Large intestine (tissue), 3 donors: ENCODE data around the gene DYNC2I2. TPM values are rescaled to one million over a fixed set of nuclear protein-coding genes. Genes with fewer than 3 reads are reported as not detected.

Source experiments
- DNase-seq, 2 donors: peaks; one replicate each; pipeline versions ENCODE4 v3.0.0 to v3.0.0-alpha.2; 2013
- H3K27ac ChIP-seq: one replicate; pipeline ENCODE4 v1.5.1; 2013; ENCODE audit warnings: low read length
- H3K27me3 ChIP-seq: 2 replicates; pipeline ENCODE4 v1.6.1; 2013; ENCODE audit warnings: low read length; ENCODE audit not compliant: control insufficient read depth, insufficient read depth
- H3K36me3 ChIP-seq: 2 replicates; pipeline ENCODE4 v1.6.1; 2013; ENCODE audit warnings: low read length; ENCODE audit not compliant: control insufficient read depth, insufficient read depth
- H3K4me1 ChIP-seq: one replicate; pipeline ENCODE4 v1.6.1; 2013; ENCODE audit warnings: low read length; ENCODE audit not compliant: control insufficient read depth, insufficient read depth
- H3K4me3 ChIP-seq: one replicate; pipeline ENCODE4 v1.5.1; 2013; ENCODE audit warnings: low read length
- H3K9me3 ChIP-seq: one replicate; pipeline ENCODE4 v1.6.1; 2013; ENCODE audit warnings: mild to moderate bottlenecking, low read depth, low read length, moderate library complexity; ENCODE audit not compliant: control insufficient read depth
- WGBS: methylation state at CpG from one replicate; pipeline ENCODE4 v1.1.5; 2013; ENCODE audit warnings: low lambda C conversion rate; ENCODE audit not compliant: insufficient coverage; 5-methylcytosine and 5-hydroxymethylcytosine counted together
- polyA plus RNA-seq: library from polyadenylated mRNA; unstranded; fragments of 120-200 nt; gene quantifications from one replicate; pipeline ENCODE4 v1.2.1, GENCODE V29; 2013

Gene DYNC2I2
- polyA plus RNA-seq, 1 donor: 39.8 TPM

DNA sequence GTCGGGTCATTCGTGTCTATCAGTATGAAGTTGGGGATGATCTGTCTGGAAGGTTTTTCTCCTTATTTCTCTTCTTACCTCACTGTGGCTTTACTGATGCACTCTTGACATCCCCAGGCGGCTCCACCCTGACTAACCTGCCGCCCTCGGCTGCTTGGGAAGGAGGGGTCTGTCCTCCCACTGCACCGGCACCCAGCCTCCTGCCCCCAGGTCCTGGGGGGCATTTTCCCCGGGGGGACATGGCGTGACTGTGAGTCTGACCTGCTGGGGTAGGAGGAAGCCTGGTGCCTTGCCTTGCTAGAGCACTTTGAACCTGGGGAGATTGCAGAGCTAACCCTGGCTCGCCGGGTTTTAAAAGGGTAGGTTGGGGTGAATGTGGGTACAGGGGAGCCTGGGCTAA is 27.5 kb downstream of the DYNC2I2 start:
- H3K9me3 ChIP-seq: no peaks in the 10 kb centered on the region
- H3K36me3 ChIP-seq: peaks cover 95% of the 10 kb centered on the region
- no peaks in the 10 kb centered on the region for H3K4me1 ChIP-seq
- no peak for DNase-seq
- H3K27ac ChIP-seq: no peak overlapping the region
- no peaks in the 10 kb centered on the region for H3K27me3 ChIP-seq
- WGBS: no CpG with 5 or more reads among the region's 10 CpGs
- no peak overlapping the region for H3K4me3 ChIP-seq

GRCh38 chr9:128628471-128629048 is 28.1 kb downstream of the DYNC2I2 start:
- H3K4me3 ChIP-seq: no peak overlapping the region
- WGBS: no CpG with 5 or more reads among the region's 17 CpGs
- no peaks in the 10 kb centered on the region for H3K27me3 ChIP-seq
- peaks cover 92% of the 10 kb centered on the region for H3K36me3 ChIP-seq
- no peaks in the 10 kb centered on the region for H3K4me1 ChIP-seq
- no peaks in the 10 kb centered on the region for H3K9me3 ChIP-seq
- H3K27ac ChIP-seq: no peak overlapping the region
- DNase-seq: no peak

GRCh38 chr9:128627906-128628305 is 28.7 kb downstream of the DYNC2I2 start:
- Histone ChIP-seq H3K4me1 (no peaks in the 10 kb centered on the region), H3K4me3 (no peak overlapping the region), H3K9me3 (no peaks in the 10 kb centered on the region), H3K27ac (no peak overlapping the region), H3K36me3 (peaks cover 90% of the 10 kb centered on the region), H3K27me3 (no peaks in the 10 kb centered on the region)
- DNase-seq: no peak
- WGBS: no CpG with 5 or more reads among the region's 13 CpGs

DNA sequence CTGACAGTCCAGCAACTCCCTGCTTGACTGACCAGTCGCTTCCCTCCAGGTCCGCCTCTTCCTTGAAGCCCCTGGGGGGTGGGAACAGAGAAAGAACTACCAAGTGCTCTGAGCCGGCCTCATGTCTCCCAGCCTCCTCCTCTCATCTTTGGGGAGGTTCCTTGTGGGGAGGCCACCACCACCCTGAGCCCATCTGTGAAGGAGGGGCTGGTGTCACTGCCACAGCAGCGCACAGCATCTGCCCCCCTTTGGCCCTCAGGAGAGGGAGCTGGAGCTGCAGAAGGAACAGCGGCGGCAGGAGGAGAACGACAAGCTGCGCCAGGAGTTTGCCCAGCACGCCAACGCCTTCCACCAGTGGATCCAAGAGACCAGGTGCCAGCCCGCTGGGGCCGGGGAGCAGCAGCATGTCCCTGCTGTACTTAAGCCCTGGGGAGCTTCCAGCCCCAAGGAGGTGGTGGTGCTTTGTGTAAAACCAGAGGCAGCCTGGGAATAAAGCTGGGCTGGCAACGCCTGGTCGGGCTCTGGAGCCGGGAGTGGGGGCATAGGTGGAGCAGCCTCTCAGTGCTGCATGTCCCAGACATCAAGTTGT is 29.4 kb downstream of the DYNC2I2 start:
- H3K27ac ChIP-seq: no peak overlapping the region
- H3K9me3 ChIP-seq: no peaks in the 10 kb centered on the region
- no peak overlapping the region for H3K4me3 ChIP-seq
- H3K27me3 ChIP-seq: no peaks in the 10 kb centered on the region
- DNase-seq: no peak
- H3K4me1 ChIP-seq: no peaks in the 10 kb centered on the region
- no CpG with 5 or more reads among the region's 15 CpGs for WGBS
- H3K36me3 ChIP-seq: peaks cover 85% of the 10 kb centered on the region

DNA sequence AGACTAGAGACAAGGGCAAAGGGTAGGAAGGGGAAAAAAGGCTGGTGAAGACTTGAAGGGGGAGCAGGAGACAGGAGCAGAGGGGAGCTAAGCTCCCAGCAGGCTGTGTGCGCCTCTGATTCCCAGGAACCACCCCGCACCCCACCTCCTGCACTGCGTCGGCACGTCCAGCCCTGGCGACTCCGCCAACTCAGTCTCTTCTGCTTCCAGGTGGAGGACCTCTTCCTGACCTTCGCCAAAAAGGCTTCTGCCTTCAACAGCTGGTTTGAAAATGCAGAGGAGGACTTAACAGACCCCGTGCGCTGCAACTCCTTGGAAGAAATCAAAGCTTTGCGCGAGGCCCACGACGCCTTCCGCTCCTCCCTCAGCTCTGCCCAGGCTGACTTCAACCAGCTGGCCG is 30.5 kb downstream of the DYNC2I2 start:
- no peak for DNase-seq
- H3K36me3 ChIP-seq: peaks cover 86% of the 10 kb centered on the region
- H3K4me3 ChIP-seq: no peak overlapping the region
- no CpG with 5 or more reads among the region's 16 CpGs for WGBS
- no peaks in the 10 kb centered on the region for H3K9me3 ChIP-seq
- H3K27ac ChIP-seq: no peak overlapping the region
- no peaks in the 10 kb centered on the region for H3K4me1 ChIP-seq
- no peaks in the 10 kb centered on the region for H3K27me3 ChIP-seq

GRCh38 chr9:128625391-128626146 is 31.1 kb downstream of the DYNC2I2 start:
- DNase-seq: no peak
- WGBS: no CpG with 5 or more reads among the region's 20 CpGs
- Histone ChIP-seq H3K4me3 (no peak overlapping the region), H3K4me1 (no peaks in the 10 kb centered on the region), H3K9me3 (no peaks in the 10 kb centered on the region), H3K36me3 (peaks cover 88% of the 10 kb centered on the region), H3K27me3 (no peaks in the 10 kb centered on the region), H3K27ac (no peak overlapping the region)

DNA sequence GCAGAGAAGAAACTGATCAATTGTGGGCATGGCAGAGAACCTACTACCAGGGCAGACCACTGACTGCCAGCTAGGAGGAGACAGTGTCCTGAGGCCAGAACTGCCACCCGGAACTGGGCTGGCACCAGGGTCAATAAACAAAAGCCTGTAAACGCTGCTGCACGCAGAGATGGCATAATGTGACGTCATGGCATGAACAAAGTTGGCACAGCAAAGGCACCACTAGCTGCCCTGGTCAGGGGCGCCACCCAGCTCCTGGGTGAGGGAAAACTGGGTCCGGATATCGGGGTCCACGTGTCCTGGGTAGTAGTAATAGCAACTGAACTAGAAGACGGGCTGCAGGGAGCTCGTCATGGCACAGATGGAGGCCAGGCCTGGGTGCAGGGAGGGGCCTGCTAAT is 32.1 kb downstream of the DYNC2I2 start:
- H3K27ac ChIP-seq: no peak overlapping the region
- H3K9me3 ChIP-seq: no peaks in the 10 kb centered on the region
- no peaks in the 10 kb centered on the region for H3K27me3 ChIP-seq

DNA sequence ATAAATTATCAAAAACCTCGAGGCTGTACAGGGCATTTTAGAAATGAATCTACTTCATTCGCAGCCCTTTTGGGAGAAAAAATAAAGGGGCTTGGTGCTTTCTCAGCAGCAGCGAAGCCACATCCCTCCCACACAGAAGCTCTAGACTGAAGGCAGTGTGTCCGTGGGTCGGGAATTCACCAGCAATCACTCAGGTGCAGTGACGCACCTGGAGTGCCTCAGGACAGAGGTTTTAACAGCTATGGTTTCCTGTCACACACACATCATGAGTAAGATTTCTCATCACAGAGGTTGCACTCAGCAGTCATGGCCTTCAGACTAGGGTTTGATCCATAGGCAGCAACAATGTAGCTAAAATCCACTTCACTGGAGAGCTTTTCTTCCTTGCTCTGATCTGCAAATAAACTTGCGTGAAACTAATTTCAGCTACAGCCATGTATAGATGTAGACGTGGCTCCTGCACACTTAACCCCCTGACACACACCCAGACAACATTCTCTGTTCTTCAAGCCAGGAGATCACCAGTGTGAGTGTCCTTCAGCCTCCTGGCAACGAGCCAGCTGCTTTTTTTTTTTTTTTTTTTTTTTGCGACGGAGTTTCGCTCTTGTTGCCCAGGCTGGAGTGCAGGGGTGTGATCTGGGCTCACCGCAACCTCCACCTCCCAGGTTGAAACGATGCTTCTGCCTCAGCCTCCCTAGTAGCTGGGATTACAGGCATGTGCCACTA is 34.8 kb downstream of the DYNC2I2 start:
- Histone ChIP-seq H3K36me3 (peaks cover 84% of the 10 kb centered on the region), H3K4me1 (no peaks in the 10 kb centered on the region), H3K9me3 (no peaks in the 10 kb centered on the region), H3K27me3 (no peaks in the 10 kb centered on the region), H3K4me3 (no peak overlapping the region), H3K27ac (no peak overlapping the region)
- DNase-seq: no peak
- WGBS: no CpG with 5 or more reads among the region's 14 CpGs

More for the DNA sequence above, 32.1 kb downstream of the DYNC2I2 start:
- H3K4me1 ChIP-seq: no peaks in the 10 kb centered on the region
- H3K36me3 ChIP-seq: peaks cover 87% of the 10 kb centered on the region
- DNase-seq: no peak
- H3K4me3 ChIP-seq: no peak overlapping the region
- no CpG with 5 or more reads among the region's 10 CpGs for WGBS

DNA sequence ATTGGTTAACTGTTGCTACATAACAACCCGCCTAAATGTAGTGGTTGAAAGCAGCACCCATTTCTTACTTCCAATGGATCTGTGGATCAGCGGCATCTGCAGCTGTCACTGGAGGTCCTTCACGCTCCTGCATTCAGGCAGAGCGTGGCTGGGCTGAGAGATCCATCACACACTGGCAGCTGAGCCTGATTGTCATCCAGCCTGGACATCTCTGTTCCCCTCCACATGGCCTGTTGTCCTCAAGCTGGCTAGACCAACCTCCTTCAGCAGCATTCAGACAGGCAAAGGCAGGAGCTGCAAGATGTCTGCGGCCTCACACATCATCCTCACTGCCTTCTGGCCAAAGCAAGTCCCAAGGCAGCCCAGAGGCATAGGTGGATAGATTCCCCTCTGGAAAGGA is 36.9 kb downstream of the DYNC2I2 start:
- no peaks in the 10 kb centered on the region for H3K27me3 ChIP-seq
- DNase-seq: no peak
- H3K36me3 ChIP-seq: peaks cover 83% of the 10 kb centered on the region
- no CpG with 5 or more reads among the region's 5 CpGs for WGBS
- no peak overlapping the region for H3K4me3 ChIP-seq
- H3K27ac ChIP-seq: no peak overlapping the region
- no peaks in the 10 kb centered on the region for H3K4me1 ChIP-seq
- no peaks in the 10 kb centered on the region for H3K9me3 ChIP-seq

DNA sequence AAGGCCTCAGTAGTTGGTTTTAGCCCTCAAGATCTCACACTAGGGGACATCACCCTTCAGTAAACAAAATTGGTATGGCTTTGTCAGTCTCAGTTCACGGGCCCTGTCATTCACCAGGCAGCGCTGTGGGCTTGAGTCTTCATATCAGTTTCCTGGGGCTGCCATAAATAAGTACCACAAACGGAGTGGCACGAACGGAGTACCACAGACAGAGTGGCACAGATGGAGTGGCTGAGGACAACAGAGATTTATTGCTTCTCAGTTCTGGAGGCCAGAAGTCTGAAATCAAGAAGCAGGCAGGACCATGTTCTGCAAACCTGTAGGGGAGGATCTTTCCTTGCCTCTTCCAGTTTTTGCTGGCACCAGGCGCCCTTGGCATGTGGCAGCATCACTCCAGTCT is 37.5 kb downstream of the DYNC2I2 start:
- DNase-seq: no peak
- Histone ChIP-seq H3K27ac (no peak overlapping the region), H3K4me3 (no peak overlapping the region), H3K27me3 (no peaks in the 10 kb centered on the region), H3K36me3 (peaks cover 83% of the 10 kb centered on the region), H3K9me3 (no peaks in the 10 kb centered on the region), H3K4me1 (no peaks in the 10 kb centered on the region)
- 100% methylated on average over 1 of the region's 6 CpGs for WGBS
